ENCODE data around the gene CAMK2A.

CAMK2A gene

DNA sequence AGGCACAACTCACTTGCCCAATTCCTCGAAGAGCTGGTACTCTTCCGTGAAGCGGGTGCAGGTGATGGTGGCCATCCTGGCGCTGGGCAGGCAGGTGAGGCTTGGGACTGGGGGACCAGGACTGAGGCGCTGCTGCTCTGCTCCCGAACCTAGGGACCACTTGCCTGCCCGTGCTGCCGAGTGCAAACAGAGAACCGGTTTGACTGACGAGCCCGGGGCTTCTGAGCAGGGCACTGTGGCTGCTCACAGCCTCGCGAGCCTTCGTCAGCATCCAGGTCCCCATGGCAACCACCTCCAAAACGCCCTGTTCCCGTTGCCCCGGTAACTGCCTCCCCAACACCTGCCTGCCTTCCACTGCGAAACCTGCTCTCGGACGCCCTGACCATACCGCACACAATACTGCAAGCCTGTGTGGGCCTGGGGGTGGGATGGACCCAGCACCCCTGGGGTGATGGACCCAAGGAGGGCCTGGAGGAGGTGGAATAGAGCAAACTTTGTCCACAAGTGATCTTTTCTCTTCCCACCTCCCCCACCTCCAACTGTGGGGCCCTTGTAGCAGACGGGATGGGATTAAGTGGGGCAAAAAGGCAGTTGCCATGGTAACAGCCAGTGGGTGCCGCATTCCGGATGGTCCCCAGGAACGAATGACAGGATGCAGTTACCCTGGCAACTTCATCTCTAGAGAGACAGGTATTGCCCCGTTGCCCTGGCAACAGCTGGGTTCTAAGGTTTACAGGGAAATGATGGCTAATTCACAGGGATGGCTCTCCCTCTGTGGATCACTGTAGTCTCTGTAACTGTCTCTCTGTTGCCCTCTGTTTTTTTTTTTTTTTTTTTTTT, at the start of gene CAMK2A:
Gene CAMK2A (minus strand): TSS at position 223 of the 840 bp plus-strand sequence. CDS start 148 bp downstream, at position 75.
- no peak for TF ChIP-seq CTCF (IDR thresholded peaks at IDR 0.05; ENCODE audit: borderline replicate concordance, insufficient read depth, low read depth, low read length)
- no peak within 1 kb of the TSS for H3K4me3 ChIP-seq (ENCODE audit: low read depth, low read length)

GRCh38 chr5:150339165-150339564, 49.6 kb upstream of the CAMK2A start:
- no peak for TF ChIP-seq CTCF (IDR thresholded peaks at IDR 0.05; ENCODE audit: borderline replicate concordance, insufficient read depth, low read depth, low read length)
- H3K4me3 ChIP-seq (ENCODE audit: low read depth, low read length) = no peak overlapping the region

- TF ChIP-seq CTCF (IDR thresholded peaks at IDR 0.05; ENCODE audit: borderline replicate concordance, insufficient read depth, low read depth, low read length) = no peak
- no peak overlapping the region for H3K4me3 ChIP-seq (ENCODE audit: low read depth, low read length)
Measured at GRCh38 chr5:150338546-150338945, 49.0 kb upstream of the CAMK2A start.

DNA sequence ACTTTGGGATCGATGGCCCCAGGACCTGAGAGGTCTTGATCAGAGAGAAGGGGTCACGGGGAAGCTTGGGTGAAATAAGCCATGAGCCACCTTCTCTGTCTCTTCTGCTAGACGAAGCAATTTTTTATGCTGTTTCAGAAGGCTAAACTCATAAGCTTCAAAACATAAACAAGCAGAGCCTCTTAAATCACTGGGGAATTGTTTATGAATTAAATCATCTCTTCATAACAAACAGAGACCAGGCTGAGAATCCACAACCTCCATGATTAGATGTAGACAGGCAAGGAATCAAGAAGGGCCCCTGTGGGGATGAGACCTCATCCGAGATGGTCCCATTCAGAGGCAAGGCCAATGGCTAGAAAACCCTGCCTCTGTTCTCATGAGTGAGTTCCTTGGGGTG, 46.2 kb upstream of the CAMK2A start:
- no peak overlapping the region for H3K4me3 ChIP-seq (ENCODE audit: low read depth, low read length)
- no peak for TF ChIP-seq CTCF (IDR thresholded peaks at IDR 0.05; ENCODE audit: borderline replicate concordance, insufficient read depth, low read depth, low read length)

DNA sequence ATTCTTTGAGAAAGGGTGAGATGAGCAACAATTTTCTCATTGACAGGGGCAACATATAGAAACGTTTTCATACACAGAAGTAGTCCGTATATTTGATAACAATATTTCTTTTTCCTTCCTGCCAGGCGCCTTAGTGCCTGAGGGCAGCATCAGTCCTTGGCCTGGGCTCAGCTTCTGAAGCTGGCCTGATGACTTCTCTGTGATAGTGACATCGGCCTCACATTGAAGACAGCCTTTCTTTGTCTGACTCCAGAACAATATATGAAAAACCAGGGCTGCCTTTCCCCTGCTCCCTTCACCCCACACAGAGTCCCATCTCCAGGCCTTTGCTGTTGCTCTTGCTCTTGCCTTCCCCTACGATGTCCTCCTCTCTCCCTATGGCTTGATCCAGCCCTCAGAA, 43.8 kb upstream of the CAMK2A start:
- no peak for TF ChIP-seq CTCF (IDR thresholded peaks at IDR 0.05; ENCODE audit: borderline replicate concordance, insufficient read depth, low read depth, low read length)
- H3K4me3 ChIP-seq (ENCODE audit: low read depth, low read length) = no peak overlapping the region

DNA sequence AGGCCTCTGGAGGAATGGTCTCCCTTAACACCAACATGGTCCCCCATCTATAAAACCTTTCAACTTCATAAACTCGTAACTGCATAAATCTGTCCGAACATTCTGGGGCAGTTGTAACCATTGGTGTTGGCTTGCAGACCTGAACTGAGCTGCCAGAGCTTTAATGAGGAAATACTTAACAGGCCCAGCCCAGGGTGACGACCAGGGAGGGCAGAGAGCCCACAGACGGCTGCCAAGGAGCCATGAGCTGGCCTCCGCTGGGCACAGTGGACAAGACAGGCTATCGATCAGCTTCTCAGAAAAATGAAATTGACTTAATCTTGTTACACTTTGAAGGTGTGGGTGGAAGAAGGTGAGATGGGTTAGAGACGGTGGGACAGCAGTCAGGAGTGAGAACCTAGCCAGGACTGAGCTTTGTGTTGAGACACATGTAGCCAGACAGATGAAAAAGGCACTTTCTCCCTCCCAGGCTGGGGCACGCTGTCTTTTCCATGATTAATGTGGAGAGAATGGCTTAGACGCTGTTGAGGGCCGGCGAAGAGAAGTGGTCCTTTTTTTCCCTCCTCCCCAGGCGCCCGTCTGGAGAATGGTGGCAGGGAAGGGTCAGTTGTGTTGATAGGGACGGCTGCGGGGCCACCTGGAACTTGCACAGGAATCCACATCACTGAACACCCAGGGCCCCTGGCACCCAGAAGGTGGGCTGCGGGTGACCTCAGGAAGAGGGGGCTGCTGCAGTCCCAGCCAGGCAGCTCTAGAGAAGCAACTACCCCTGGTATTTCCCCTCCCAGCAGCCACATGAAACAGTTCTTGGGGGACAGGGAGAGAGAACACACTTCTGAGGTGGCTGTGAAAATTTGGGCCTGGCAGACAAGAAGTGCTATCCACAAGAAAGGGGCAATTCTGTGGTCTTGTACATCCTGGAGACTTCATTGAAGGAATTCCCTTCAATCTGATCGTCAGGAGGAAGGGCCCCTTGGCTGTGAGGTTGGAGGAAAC, 40.6 kb upstream of the CAMK2A start:
- no peak overlapping the region for H3K4me3 ChIP-seq (ENCODE audit: low read depth, low read length)
- no peak for TF ChIP-seq CTCF (IDR thresholded peaks at IDR 0.05; ENCODE audit: borderline replicate concordance, insufficient read depth, low read depth, low read length)

Measured in GM12875 (cell line).